Fibroblast of villous mesenchyme (primary cell): ENCODE measurements around the gene PSMD11. TPM values are rescaled to one million over a fixed set of nuclear protein-coding genes. Genes with fewer than 3 reads are reported as not detected.

Experiments
- DNase-seq: peaks from one replicate; pipeline ENCODE4 v3.0.0-alpha.2; 2010; ENCODE audit warnings: low read depth
- H3K4me3 ChIP-seq: 2 replicates; pipeline ENCODE4 v1.5.1; 2011; ENCODE audit warnings: low read depth, mild to moderate bottlenecking, low read length
- total RNA-seq: library from RNA; depleted of rRNA; stranded (reverse); fragments of >200 nt; gene quantifications from 2 replicates; pipeline ENCODE4 v1.2.3, GENCODE V29; 2012
- TF ChIP-seq, protein P1 (sequence below): IDR thresholded peaks from 2 replicates; pipeline ENCODE4 v1.5.1; 2012; ENCODE audit warnings: low read depth, mild to moderate bottlenecking, low read length; ENCODE audit not compliant: insufficient read depth

PSMD11 gene
- total RNA-seq, 1 donor = 117 TPM

DNA sequence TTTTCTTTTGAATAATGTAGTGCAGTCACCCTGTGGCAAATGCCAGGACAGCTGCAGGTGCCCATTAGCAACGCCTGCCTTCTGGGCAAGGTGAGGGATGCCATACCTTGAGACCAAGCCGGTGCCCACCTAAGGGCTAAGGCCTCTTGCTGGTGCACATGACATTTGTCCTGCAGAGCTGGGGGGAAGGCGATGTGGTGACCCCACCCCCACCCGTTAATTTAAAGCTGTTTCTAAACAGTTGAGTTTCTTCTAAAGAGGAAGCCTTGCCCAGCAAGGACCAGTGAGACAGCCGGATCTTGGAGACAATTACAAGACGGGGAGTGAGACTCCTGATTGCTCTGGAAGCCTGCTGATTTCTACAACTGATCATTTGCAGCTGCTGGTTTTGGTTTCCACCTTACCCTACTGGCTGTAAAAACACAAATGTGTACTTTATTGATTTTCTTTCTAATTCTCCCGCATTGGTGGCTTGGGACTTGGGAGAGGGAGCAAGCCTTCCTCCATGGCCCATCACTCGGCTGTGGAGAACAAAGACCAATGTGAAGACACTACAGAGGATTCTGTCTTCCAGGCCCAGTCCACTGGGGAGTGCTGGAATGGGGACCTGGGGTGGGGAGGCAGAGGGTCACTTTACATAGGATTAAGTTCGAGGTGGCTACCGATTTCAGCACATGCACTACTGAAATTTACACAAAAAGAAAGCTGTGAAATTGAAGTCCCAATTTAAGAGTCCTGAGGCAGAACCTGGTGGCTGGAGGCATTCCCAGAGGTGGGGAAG is 45.2 kb downstream of the PSMD11 start:
- no peak for DNase-seq
- no peak overlapping the region for H3K4me3 ChIP-seq
- TF ChIP-seq, protein P1, sequence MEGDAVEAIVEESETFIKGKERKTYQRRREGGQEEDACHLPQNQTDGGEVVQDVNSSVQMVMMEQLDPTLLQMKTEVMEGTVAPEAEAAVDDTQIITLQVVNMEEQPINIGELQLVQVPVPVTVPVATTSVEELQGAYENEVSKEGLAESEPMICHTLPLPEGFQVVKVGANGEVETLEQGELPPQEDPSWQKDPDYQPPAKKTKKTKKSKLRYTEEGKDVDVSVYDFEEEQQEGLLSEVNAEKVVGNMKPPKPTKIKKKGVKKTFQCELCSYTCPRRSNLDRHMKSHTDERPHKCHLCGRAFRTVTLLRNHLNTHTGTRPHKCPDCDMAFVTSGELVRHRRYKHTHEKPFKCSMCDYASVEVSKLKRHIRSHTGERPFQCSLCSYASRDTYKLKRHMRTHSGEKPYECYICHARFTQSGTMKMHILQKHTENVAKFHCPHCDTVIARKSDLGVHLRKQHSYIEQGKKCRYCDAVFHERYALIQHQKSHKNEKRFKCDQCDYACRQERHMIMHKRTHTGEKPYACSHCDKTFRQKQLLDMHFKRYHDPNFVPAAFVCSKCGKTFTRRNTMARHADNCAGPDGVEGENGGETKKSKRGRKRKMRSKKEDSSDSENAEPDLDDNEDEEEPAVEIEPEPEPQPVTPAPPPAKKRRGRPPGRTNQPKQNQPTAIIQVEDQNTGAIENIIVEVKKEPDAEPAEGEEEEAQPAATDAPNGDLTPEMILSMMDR = no peak

GRCh38 chr17:32490101-32490482 is 45.8 kb downstream of the PSMD11 start:
- H3K4me3 ChIP-seq = no peak overlapping the region
- DNase-seq = no peak
- TF ChIP-seq, protein P1 = no peak

GRCh38 chr17:32491371-32492263 is 47.3 kb downstream of the PSMD11 start:
- TF ChIP-seq, protein P1 = no peak
- H3K4me3 ChIP-seq = no peak overlapping the region
- DNase-seq = no peak

DNA sequence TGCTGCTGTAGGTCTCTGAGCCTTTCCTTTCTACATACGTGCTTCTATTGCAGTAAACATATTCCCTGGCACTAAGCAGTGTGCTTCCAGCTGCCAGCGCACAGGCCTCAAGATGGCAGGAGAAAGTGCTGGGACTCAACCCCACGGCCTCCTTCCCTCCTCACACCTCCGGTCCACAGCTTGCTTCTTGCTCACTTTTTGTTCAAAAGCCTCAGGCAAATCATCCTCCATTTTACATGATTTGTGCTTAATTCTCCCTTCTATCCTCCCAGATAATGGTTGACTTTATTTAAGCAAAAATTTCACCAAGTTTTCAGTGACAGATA is 47.9 kb downstream of the PSMD11 start:
- TF ChIP-seq, protein P1 = no peak
- DNase-seq = no peak
- H3K4me3 ChIP-seq = no peak overlapping the region

GRCh38 chr17:32492648-32493289 is 48.5 kb downstream of the PSMD11 start:
- no peak for DNase-seq
- TF ChIP-seq, protein P1 = no peak
- H3K4me3 ChIP-seq = no peak overlapping the region

DNA sequence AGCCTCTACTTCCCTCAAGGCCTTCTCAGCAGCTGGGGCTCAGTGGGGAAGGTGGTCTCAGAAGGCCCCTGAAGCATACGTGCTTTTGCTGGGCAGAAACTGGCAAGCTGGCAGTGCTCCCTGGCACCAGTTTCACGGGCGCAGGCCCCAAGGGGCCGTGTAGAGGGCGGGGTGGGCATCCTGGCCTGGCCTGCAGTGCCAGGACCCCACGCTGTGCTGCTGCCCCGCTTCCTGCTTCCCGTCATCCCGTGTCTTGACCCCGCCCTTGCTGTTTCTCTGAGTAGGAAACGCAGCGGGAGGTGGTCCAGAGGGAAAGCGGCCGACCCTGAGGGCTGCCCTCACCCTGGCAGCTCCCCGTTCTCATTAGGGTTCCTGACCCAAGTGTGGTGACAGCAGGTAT is 49.3 kb downstream of the PSMD11 start:
- TF ChIP-seq, protein P1 = no peak
- no peak overlapping the region for H3K4me3 ChIP-seq
- no peak for DNase-seq
